GM19023 (cell line): Measurements from ENCODE around the gene PCDH9.
"Not testable (repeated sequence)": the region's sequence is repeated elsewhere in the genome, so short reads cannot be mapped to it uniquely, and the experiment has no call there.

Experiments
- ATAC-seq: cut with Tn5 transposase; IDR thresholded peaks from one replicate; pipeline ENCODE4 v1.9.1; 2021; ENCODE audit warnings: mild to moderate bottlenecking, moderate library complexity; ENCODE audit not compliant: unreplicated experiment

The PCDH9 gene

GRCh38 chr13:66803013-66803807 is 426.9 kb downstream of the PCDH9 start:
- no peak for ATAC-seq

DNA sequence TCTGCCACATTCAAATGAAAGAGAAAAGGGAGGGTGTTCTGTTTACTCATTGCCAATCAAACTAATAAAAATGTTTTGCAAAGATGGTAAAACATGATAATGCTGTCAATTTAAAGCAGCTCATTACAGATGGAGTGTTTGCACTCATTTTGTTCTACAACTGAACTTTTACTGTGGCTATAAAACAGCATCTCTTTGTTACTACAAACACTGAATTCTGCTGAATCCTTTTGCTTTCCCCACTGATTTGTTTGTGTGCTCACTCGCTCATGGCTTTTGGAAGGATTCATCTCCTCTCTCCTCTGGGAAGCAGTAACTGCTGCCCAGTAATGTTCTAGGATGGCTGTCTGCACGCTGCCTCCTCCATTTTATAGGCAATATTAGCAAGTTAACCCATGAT is 434.5 kb downstream of the PCDH9 start:
- no peak for ATAC-seq

DNA sequence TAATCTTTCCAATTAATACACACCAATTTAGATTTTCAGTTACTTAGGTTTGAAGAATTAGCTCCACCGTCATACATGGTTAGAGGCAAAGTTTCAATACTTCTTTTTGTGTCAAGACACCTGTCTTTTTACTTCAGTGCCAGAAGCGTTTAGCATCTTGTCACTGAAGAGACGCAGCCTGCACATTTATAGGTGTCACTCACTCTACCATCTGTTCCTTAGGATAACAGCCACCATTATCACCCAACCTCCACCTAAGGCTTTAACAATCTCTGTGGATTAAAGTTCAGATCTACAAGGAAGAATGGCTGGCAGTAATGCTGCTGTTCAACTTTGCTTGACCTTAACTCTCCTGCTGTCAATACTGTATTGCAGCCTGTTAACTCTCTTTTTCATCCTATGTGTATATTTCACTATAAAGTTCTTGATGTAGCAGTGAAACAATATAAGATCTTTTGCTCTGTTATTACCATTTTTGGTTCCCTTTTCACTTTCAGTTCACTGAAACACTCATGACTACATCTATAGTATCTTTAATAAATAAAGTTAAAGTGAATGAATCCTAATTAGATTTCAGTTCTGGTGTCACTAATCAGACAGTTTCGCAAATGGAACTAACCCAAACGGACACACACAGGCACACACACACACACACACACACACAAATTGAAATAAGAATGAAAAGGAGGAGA is 435.6 kb downstream of the PCDH9 start:
- ATAC-seq, result peak; percentile 54

- no peak for ATAC-seq
Measured at GRCh38 chr13:66790861-66791260, 439.3 kb downstream of the PCDH9 start.

GRCh38 chr13:66781241-66781640 is 448.9 kb downstream of the PCDH9 start:
- no peak for ATAC-seq

DNA sequence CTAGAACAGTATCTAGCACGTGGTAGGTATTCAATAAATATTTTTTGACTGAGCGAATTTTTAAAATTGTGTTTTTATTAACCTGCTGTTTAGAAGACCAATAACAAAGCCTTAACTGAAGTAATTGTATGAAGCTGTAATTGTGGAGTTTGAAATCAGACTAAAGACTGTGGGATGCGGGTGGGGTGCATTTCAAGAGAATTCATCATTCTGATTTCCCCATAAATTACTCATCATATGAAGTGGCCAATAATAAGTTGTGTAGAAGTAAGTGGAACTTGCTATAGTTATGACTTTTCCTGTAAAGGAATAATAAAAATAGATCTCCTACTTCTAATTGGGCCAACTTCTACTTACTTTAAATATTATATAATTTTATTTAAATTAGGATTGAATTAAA is 449.3 kb downstream of the PCDH9 start:
- no peak for ATAC-seq

- ATAC-seq, result no peak
Measured at GRCh38 chr13:66778461-66778860, 451.7 kb downstream of the PCDH9 start.

GRCh38 chr13:66775196-66775595 is 454.9 kb downstream of the PCDH9 start:
- no peak for ATAC-seq

- ATAC-seq, result no peak
Measured at GRCh38 chr13:66774046-66774445, 456.1 kb downstream of the PCDH9 start.

DNA sequence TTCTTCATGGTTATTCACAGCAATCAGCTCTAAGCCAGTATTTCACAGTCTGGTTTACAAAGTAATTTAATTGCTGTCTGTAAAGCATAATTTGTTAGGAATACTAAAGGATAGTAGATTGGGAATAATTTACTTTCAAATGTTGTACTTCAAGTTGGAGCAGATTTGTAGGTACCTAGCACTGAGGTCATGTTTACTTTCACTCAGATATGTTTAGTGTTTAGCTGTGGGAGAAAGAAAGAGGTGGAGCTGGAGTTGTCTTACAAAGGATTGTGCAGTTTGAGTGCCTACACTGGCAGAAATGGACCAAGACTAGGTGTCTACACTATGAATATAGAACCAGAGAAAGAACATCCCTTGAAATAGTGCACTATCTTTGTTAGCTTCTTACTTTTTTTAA is 464.6 kb downstream of the PCDH9 start:
- no peak for ATAC-seq

- ATAC-seq, result not testable (repeated sequence)
Measured at GRCh38 chr13:66760678-66761077, 469.5 kb downstream of the PCDH9 start.

DNA sequence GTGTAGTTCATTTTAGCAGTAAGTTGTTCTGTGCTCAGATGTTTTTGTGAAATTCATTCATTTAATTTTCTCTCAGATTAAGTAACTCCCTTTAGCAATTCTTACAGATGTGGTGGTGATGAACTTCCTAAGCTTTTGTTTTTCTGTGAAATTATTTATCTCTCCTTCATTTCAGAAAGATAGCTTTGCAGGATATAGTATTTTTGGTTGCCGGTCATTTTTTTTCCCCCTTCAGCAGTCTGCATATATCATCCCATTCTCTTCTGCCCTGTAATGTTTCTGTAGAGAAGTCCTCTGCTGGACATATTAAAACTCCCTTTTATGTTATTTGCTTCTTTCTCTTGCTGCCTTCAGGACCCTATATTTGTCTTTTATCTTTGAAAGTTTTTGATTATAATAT is 470.2 kb downstream of the PCDH9 start:
- ATAC-seq, result no peak

- no peak for ATAC-seq
Measured at GRCh38 chr13:66751691-66752090, 478.4 kb downstream of the PCDH9 start.

GRCh38 chr13:66748712-66749111 is 481.4 kb downstream of the PCDH9 start:
- ATAC-seq, result no peak

DNA sequence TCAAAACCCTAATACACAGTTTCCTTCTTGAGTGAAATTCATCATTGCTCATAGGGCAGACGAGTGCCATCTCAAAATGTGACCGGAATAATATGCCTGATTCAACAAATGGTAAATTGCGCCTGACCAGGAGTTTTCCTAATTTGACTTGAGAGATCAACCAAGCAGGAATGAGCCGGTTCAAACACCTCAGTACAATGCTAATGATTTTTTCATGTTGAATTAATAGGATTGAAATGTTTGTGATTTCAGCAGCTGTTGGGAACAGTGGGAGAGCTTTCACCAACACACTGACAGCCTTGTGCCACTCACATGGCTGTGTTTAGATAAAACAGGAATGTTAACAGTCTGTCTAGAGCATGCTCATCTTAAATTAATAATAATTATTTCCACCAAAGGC is 484.8 kb downstream of the PCDH9 start:
- ATAC-seq, result no peak

- no peak for ATAC-seq
Measured at GRCh38 chr13:66723576-66723975, 506.6 kb downstream of the PCDH9 start.

- no peak for ATAC-seq
Measured at GRCh38 chr13:66716538-66716937, 513.6 kb downstream of the PCDH9 start.

GRCh38 chr13:66714795-66715194 is 515.3 kb downstream of the PCDH9 start:
- ATAC-seq, result no peak

DNA sequence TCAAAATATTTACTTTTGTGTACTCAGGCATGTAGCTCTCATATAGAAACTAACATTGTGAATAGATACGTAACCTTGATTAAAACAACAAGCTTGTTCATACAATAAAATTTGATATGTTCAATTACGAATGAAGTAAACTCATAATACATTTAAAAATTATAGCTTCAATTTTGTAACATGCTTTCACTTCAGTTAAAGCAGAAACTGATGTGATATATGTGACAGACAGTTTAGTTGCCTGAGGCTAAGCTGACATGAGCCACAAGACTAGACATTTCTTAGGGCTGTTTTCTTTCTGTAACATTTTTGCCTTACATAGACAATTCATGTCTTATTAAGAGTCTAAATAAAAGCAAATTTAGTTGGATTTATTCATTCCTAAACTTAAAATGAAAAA is 526.0 kb downstream of the PCDH9 start:
- no peak for ATAC-seq

- no peak for ATAC-seq
Measured at GRCh38 chr13:66703597-66703996, 526.5 kb downstream of the PCDH9 start.

DNA sequence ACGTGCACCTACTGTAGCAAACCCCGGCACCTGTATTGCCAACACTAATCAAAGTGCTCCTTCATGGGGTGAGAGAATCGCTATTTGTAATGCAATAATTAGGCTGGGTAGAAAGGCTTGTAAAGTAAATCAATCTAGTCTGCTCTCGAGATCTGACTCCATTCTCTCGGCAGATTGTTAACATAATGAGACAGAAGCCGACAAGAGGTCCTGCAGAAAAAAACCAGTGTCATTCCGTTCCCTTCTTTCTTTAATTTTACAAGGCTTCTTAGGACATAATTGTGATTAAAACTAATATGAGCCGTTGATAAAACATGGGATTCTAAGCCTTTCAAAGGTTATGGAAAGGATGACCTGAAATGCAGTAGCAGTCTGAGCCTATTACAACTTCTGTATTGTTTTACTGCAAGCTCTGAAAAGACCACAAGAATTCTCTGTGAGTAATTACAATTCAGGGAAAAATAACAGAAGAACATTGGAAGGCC is 530.0 kb downstream of the PCDH9 start:
- ATAC-seq, result no peak

DNA sequence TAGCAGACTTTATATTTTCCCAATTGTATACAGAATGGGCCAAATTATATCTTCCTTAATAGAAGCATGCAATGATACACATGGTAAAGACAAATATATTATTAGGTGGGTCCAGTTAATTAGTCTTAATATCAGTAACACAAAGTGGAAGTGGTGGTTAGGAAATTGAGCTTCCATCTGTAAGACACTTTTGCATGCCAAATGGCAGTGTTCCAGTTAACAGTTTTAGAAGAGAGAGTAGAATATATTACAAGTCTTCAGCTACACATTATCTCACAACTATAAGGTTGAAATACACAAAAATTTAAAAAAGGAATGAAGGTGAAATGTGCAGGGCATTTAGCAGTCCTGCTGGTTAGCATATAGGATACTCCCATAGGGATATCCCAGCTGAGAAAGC is 536.5 kb downstream of the PCDH9 start:
- no peak for ATAC-seq
